ENCODE data around the gene DNAAF3.

Gene DNAAF3

GRCh38 chr19:55153652-55154264 is 12.7 kb downstream of the DNAAF3 start:
- no peak for DNase-seq (ENCODE audit: low spot score)

DNA sequence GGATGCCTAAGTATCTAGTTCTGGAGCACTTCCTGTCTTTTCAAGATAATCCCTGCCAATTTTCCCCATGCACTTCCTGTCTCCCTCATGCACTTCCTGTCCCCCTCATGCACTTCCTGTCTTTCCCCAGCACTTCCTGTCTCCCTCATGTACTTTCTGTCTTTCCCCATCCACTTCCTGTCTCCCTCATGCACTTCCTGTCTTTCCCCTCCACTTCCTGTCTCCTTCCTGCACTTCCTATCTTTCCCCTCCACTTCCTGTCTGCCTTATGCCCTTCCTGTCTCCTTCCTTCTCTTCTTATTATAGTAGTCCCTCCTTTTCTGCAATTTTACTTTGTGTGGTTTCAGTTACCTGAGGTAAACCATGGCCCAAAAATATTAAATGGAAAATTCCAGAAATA is 14.4 kb downstream of the DNAAF3 start:
- DNase-seq (ENCODE audit: low spot score) = no peak

DNA sequence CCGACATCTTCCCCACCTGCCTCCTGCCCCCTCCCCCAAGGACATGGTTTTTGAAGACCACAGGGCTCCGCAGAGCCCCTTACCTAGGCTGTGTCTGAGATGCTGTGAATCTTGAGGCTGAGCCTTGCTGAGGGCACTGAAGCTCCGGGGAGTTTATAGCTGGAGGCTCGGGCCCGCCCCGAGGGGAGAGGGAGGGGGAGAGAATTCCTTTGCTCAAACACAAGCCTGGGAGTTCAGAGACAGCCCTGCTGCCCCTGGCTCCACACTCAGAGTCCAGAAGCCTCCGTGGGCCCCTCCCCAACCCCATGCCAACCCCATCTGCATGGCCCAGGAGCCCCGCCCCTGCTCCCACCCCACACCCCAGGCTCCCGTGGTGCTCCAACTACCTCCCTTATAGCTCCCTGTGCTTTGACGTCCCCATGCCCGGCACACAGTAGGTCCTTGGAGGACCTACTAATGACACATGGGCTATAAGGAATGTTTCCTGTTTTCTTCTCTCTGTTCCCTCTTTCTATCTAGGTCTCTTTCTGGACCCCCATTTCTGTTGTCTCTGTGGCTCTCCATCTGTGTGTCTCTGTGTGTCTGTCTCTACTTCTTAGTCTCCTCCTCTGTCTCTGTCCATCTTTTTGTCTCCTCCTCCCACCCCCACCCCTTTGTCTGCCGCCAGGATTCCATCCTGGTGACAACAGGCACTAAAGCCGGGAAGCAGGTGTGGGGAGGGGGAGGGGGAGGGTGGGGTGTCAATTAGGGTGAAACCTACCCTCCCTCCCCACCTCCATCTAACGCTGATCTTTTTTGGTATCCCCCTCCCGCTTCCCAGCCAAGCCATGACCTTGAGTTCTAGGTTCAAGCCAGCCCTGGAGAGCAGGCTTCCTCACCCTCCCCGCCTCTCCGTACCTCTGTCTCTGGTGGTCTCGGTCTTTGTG is 17.1 kb downstream of the DNAAF3 start, which contains the start of gene TNNT1:
TNNT1 (minus strand) TSS at position 129 of the 926 bp plus-strand sequence. CDS start 2,049 bp downstream, outside the sequence.
- DNase-seq (ENCODE audit: low spot score) = no peak

DNA sequence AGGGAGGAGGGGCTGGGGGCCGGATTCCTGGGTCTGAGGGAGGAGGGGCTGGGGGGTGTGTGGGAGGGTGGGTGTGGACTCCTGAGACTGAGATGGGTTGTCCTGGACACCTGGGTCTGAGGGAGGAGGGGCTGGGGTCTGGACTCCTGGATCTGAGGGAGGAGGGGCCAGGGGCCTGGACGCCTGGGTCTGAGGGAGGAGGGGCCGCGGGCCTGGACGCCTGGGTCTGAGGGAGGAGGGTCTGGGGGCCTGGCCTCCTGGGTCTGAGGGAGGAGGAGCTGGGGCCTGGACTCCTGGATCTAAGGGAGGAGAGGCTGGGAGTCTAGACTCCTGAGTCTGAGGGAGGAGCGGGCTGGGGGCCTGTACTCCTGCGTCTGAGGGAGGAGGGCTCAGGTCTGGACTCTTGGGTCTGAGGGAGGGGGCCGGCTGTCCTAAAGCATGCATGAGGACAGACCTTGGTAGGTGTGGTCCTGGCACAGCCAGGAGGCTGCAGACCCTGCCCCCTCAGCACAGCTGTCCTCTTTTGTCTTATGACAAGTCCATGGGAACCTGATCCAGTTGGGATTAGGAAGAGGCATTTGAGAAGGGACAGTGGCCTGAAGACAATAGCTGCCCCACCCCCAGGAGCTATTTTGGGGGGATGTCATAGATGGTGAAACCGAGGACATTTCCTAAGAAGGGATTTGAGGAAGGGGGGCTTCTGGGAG is 18.7 kb downstream of the DNAAF3 start:
- no peak for DNase-seq (ENCODE audit: low spot score)

GRCh38 chr19:55146705-55147273 is 19.6 kb downstream of the DNAAF3 start:
- peak; percentile 83 for DNase-seq (ENCODE audit: low spot score)

GRCh38 chr19:55146078-55146704 is 20.2 kb downstream of the DNAAF3 start:
- DNase-seq (ENCODE audit: low spot score) = no peak

DNA sequence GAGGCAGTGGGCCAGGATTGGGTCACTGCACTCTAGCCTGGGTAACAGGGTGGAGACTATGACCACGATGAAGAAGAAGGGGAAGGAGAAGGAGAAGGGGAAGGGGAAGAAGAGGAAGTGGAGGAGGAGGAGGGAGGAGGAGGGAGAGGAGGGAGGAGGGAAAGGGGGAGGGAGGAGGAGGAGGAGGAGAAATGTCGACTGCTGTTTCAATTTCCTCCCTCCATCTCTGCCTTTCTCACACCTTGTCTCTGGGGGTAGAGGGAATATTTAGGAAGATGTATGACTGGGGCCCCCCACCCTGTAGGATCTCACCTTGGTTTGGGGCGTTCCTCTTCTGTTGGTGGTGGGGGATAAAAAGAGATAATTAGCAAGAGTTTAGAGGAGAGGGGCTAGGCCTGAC is 21.2 kb downstream of the DNAAF3 start:
- no peak for DNase-seq (ENCODE audit: low spot score)

DNA sequence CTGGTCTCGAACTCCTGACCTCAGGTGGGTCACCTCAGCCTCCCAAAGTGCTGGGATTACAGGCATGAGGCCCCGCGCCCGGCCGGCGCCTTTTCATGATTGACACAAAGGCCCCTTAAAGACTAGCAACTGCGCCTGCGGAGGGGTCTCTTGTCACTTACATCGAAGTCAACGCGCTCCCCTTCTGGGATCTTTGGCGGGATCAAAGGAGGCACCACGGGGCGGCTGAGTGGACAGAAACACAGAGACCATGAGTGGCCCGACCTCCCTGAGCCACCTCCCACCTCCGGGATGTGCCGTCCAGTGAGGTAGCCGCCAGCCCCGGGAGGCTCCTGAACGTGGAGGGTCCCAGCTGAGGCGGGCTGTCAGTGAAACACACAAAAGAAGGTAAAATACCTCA is 24.7 kb downstream of the DNAAF3 start:
- no peak for DNase-seq (ENCODE audit: low spot score)

DNA sequence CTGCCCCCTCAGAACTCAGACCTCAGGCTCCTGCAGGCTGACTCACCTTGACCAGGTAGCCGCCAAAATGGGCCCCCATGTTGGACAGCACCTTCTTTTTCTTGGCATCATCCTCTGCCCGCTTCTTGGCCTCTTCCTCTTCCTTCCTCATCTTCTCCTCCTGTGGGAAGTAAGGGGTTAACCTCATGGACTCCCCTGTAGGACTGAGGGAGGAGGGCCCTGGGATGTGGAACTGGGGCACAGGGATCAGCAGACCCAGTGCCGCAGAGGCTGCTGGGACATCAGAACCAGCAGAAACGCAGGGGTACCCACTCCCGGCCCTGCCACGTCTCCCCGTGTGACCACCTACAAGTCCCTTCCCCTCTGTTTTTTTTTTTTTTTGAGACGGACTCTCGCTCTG is 28.5 kb downstream of the DNAAF3 start:
- DNase-seq (ENCODE audit: low spot score) = no peak

DNA sequence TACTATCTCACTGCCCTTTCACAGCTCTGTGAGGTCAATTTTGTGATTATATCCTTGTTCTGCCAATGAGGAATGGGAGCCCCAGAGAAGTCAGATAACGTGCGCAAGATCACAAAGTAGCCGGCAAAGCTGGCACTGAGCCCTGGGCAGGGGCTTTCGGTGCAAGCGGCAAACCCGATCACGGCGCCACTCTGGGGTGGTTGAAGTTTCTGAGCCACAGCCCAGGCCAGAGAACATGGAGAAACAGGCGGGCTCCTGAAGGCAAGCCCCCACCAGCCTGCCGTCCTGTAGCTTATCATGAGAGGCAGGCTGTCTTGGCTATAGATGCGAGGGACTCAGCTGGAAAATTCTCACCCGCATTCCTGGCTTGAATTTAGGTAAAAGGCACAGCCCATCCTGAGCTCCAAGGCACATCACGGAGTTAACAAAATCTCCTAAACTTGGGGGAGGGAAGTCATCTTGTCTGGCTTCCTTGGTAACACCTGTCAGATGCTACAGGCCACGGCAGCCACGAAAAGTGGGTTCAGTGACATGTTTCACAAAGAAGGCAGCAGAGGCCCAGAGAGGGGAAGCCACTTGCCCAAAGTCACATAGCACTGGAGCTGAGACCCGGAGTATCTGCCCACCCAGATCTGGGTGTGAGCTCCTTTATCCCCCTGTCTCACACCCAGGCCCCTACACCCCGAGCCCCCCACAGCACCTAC is 29.9 kb downstream of the DNAAF3 start:
- DNase-seq (ENCODE audit: low spot score) = no peak

- no peak for DNase-seq (ENCODE audit: low spot score)
Measured at GRCh38 chr19:55134736-55135135, 31.7 kb downstream of the DNAAF3 start.

DNA sequence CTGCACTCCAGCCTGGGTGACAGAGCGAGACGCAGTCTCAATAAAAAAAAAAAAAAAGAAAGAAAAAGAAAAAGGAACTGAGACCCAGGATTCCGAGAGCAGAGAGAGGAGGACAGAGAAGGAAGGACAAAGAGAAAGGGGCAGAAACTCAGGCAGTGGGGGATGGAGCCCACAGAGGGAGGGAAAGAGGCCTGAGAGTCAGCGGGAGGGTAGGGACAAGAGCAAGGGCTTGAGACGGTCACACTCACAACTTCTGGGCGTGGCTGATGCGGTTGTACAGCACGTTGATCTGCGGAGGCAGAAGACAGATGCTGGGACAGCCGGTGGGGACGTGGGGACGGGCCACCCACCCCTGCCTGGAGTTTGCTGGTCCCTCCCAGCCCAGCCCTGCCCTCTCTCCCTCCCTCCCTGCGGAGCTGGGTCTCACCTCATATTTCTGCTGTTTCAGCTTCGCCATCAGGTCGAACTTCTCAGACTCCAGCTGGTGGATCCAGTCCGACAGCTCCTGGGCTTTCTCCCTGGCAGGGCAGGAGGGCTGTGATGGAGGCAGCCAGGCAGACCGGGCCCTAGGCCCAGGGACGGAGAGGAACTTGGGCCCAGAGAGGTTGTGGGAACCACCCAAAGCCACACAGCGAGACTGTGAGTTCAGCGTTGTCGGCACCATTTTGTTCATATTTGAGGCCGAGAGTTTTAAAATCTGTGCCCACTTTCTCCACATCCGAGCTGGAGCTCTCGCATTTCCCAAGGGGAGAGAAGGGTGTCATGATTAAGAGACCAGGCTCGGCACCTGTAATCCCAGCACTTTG is 32.6 kb downstream of the DNAAF3 start:
- DNase-seq (ENCODE audit: low spot score) = no peak

- no peak for DNase-seq (ENCODE audit: low spot score)
Measured at GRCh38 chr19:55132453-55133129, 33.8 kb downstream of the DNAAF3 start.

GRCh38 chr19:55131421-55131820 is 35.0 kb downstream of the DNAAF3 start:
- no peak for DNase-seq (ENCODE audit: low spot score)

DNA sequence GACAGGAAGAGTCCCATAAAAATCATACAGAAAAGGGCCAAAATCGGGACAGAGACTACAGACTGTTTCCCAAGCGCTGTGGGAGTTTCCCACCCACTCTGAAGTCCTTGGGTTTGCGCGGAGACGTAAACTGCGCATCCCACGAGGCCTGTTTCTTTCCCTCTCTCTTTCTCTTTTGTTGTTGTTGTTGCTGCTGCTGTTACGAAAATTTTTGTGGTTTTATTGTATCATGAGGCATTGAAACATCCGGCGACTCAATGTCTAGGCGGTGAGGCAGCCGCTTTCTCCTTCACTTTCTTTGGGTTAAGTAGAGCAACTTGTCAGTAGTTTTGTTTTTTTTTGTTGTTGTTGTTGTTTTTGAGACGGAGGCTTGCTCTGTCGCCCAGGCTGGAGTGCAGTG is 47.4 kb downstream of the DNAAF3 start:
- no peak for DNase-seq (ENCODE audit: low spot score)

DNA sequence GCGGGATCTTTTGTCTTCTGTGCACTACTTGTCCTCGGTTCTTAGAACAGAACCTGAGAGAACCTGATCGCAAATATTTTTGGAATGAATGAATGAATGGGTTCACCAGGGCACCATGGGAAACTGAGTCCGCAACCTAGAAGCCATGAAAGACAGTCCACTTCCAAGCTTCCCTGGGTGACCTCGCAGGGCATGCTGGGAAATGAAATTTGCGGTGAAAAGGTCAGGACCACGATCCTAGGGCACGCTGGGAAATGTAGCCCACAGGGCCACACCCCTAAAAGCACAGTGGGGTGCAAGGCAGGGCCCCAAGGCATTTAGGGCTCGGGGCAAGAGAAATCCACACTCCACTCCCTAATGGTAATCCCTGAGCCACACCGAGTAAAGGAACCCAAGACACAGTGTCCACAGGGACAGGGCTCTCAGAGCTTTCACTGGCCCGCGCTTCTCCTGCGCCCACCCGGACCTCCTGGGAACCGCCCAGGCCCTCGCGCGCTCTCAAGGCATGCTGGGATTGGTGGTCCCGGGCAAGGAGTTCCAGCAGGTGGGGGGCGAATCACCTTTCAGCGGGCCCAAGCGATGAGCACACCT is 47.9 kb downstream of the DNAAF3 start:
- peak; percentile 86 for DNase-seq (ENCODE audit: low spot score)

DNA sequence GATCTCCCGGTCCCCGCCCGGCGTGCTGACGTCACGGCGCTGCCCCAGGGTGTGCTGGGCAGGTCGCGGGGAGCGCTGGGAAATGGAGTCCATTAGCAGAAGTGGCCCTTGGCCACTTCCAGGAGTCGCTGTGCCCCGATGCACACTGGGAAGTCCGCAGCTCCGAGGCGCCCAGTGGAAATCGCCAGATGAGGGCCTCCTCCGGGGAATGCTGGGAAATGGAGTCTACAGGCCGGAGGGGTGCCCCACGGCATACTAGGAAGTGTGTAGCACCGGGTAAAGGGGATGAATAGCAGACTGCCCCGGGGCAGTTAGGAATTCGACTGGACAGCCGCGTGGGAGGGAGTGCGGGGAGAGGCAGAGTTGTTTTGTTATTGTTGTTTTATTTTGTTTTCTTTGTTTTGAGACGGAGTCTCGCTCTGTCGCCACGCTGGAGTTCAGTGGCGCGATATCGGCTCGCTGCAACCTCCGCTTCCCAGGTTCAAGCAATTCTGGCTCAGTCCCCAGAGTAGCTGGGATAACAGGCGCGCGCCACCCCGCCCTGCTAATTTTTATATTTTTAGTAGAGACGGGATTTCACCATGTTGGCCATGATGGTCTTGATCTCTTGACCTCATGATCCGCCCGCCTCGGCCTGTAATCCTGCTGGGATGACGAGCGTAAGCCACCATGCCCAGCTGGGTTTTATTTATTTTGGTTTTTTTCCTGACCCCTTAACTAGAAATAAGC is 48.6 kb downstream of the DNAAF3 start:
- DNase-seq (ENCODE audit: low spot score) = peak; percentile 99

DNA sequence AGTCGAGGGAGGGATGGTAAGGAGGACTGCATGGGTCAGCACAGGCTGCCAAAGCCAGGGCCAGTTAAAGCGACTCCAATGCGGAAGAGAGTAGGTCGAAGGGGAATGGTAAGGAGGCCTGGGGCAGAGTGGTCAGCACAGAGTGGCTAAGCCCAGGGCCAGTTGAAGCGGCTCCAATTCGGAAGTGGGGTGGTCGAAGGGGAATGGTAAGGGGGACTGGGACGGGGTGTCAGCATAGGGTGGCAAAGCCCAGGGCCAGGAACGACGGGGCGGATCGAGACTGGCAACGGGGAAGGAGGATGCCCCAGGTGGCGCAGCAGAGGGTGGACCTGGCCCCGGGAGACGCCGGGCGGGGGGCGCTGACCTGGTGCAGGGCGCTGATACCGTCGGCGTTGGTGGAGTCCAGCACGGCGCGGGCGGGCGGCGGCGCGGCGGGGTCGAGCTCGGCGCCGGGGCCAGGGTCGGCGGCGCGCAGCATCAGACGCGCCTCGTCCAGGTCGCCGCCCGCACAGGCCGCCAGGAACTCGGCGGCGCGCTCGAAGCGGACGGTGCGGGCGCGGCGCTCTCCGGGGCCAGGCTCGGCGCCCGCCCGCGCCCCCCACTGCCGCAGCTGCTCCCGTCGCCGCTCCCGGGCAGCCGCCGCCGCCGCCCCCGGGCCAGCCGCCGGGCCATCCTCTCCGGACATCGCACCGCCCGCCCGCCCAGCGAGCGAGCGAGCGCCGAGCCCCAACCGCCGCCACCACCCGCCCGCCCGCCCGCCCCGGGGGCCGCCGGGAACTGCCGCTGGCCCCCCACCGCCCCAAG is 49.4 kb downstream of the DNAAF3 start, which contains the start of gene PPP1R12C:
PPP1R12C (minus strand) TSS at position 779 of the 804 bp plus-strand sequence; CDS start at position 685, 94 bp downstream.
- DNase-seq (ENCODE audit: low spot score) = no peak

Measured in cerebellar cortex (tissue), 1 donor.